Panc1 (cell line): ENCODE measurements around the gene UCK1. TPM values are rescaled to one million over a fixed set of nuclear protein-coding genes. Genes with fewer than 3 reads are reported as not detected.

ENCODE experiments used
- ATAC-seq: fragments of 200-7000 bp; cut with Tn5 transposase; 2 replicates; pipeline ENCODE4 v1.9.1; 2020; ENCODE audit warnings: mild to moderate bottlenecking, moderate library complexity
- BruUV-seq: library from RNA; stranded (reverse); fragments of 400-500 nt; replicated peaks from 2 replicates; lab custom pipeline; 2021; lab: Mats Ljungman, UMichigan
- CTCF ChIA-PET: fragments of 300-600 bp; sonication (Branson Sonifier 250); formaldehyde crosslinking; loops from one replicate; lab custom pipeline; 2022; ENCODE audit warnings: antibody characterized with exemption; lab: Charles Lee
- POLR2A ChIA-PET: fragments of 300-600 bp; sonication (Branson Sonifier 250); formaldehyde crosslinking; loops from one replicate; lab custom pipeline; 2022; ENCODE audit warnings: antibody characterized with exemption; lab: Charles Lee
- DNase-seq: peaks from one replicate; pipeline ENCODE4 v3.0.0-alpha.2; 2010; ENCODE audit warnings: low read depth, low spot score
- H3K27ac ChIP-seq: 2 replicates; pipeline ENCODE4 v1.5.1; 2011; ENCODE audit warnings: mild to moderate bottlenecking, low read length, inconsistent platforms
- H3K27me3 ChIP-seq: fragments of 200-500 bp; sonication (Bioruptor generic); 2 replicates; pipeline ENCODE4 v1.6.0; 2014; ENCODE audit warnings: low read length, inconsistent platforms; ENCODE audit not compliant: control insufficient read depth, insufficient read depth
- H3K36me3 ChIP-seq: fragments of 200-500 bp; sonication (Bioruptor generic); 2 replicates; pipeline ENCODE4 v1.5.1; 2014; ENCODE audit warnings: inconsistent platforms, mild to moderate bottlenecking, low read length, moderate library complexity; ENCODE audit not compliant: control insufficient read depth, insufficient read depth
- H3K4me1 ChIP-seq: 2 replicates; pipeline ENCODE4 v1.5.1; 2011; ENCODE audit warnings: inconsistent platforms, mild to moderate bottlenecking, low read length, moderate library complexity; ENCODE audit not compliant: control insufficient read depth, insufficient read depth
- H3K4me3 ChIP-seq, 2 experiments: 2 replicates each; pipeline ENCODE4 v1.5.1; 2011 to 2012; ENCODE audit warnings: low read depth in 2 of 2, low read length in 2 of 2, mild to moderate bottlenecking in 2 of 2, inconsistent platforms in 1 of 2, moderate library complexity in 1 of 2
- H3K9me3 ChIP-seq: fragments of 200-500 bp; sonication (Bioruptor generic); 2 replicates; pipeline ENCODE4 v1.5.1; 2014; ENCODE audit warnings: low read depth, mild to moderate bottlenecking, inconsistent platforms, low read length, moderate library complexity; ENCODE audit not compliant: control insufficient read depth, insufficient read depth
- POLR2AphosphoS5 ChIP-seq: IDR thresholded peaks from 2 replicates; pipeline ENCODE4 v1.6.1; 2012; ENCODE audit warnings: mild to moderate bottlenecking, low read depth, low read length, moderate library complexity
- SIN3A ChIP-seq: IDR thresholded peaks from 2 replicates; pipeline ENCODE4 v1.6.1; 2012; ENCODE audit warnings: low read depth, mild to moderate bottlenecking, low read length, moderate library complexity, borderline replicate concordance; ENCODE audit not compliant: insufficient read depth
- TCF7L2 ChIP-seq: IDR thresholded peaks from 2 replicates; pipeline ENCODE4 v1.6.1; 2011; ENCODE audit warnings: mild to moderate bottlenecking, low read depth, low read length, inconsistent platforms
- in situ Hi-C: cut with HindIII; loops from 2 replicates; pipeline ENCODE4 v1.10.0; 2016; ENCODE audit warnings: low sequenced_read_pairs, low pct_unique_long_range_greater_than_20kb
- intact Hi-C: fragments of 100-400 bp; cut with micrococcal nuclease; formaldehyde crosslinking; loops from one replicate; pipeline ENCODE4 v1.10.0; 2022; ENCODE audit not compliant: unreplicated experiment
- total RNA-seq: library from RNA; stranded (reverse); gene quantifications from one replicate; pipeline ENCODE4 v1.2.1, GENCODE V29; 2021; ENCODE audit not compliant: unreplicated experiment
- TF ChIP-seq, protein P1 (sequence below): fragments of 450-650 bp; IDR thresholded peaks from 2 replicates; pipeline ENCODE4 v1.5.1; 2017; ENCODE audit warnings: mild to moderate bottlenecking
- TF ChIP-seq, protein P2 (sequence below), 2 experiments: IDR thresholded peaks; 2 replicates each; pipeline ENCODE4 v1.6.1; 2011 to 2012; ENCODE audit warnings: low read depth in 2 of 2, control low read depth in 1 of 2, low read length in 1 of 2, mild to moderate bottlenecking in 1 of 2, moderate library complexity in 1 of 2; ENCODE audit not compliant: insufficient read depth in 1 of 2

Gene UCK1
- total RNA-seq, 1 experiment from 2014 or later: 30.2 TPM

DNA sequence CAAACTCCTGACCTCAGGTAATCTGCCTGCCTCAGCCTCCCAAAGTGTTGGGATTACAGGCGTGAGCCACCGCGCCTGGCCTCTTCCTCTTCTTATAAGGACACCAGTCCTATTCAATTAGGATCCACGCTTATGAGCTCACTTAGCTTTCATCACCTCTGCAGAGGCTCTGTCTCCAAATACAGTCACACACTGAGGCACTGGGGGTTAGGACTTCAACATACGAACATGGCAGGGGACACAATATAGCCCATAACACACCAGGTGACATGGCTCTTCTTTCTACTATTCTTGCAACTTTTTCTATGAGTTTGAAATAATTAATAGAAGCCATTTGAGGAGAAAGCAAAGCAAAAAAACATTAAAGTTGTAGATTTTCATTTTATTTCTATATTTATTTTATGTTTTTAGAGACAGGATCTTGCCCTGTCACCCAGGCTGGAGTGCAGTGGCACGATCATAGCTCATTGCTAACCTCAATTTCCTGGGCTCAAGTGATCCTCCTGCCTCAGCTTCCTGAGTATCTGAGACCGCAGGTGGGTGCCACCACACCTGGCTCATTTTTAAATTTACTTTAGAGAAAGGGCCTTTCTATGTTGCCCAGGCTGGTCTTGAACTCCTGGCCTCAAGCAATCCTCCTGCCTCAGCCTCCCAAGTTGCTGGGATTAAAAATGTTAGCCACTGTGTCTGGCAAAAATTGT lies 8.3 kb upstream of the UCK1 start:
- in situ Hi-C loops (no loop called here), intact Hi-C loops (no loop called here)
- TF ChIP-seq, protein P1, sequence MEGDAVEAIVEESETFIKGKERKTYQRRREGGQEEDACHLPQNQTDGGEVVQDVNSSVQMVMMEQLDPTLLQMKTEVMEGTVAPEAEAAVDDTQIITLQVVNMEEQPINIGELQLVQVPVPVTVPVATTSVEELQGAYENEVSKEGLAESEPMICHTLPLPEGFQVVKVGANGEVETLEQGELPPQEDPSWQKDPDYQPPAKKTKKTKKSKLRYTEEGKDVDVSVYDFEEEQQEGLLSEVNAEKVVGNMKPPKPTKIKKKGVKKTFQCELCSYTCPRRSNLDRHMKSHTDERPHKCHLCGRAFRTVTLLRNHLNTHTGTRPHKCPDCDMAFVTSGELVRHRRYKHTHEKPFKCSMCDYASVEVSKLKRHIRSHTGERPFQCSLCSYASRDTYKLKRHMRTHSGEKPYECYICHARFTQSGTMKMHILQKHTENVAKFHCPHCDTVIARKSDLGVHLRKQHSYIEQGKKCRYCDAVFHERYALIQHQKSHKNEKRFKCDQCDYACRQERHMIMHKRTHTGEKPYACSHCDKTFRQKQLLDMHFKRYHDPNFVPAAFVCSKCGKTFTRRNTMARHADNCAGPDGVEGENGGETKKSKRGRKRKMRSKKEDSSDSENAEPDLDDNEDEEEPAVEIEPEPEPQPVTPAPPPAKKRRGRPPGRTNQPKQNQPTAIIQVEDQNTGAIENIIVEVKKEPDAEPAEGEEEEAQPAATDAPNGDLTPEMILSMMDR: no peak
- TF ChIP-seq, protein P2, sequence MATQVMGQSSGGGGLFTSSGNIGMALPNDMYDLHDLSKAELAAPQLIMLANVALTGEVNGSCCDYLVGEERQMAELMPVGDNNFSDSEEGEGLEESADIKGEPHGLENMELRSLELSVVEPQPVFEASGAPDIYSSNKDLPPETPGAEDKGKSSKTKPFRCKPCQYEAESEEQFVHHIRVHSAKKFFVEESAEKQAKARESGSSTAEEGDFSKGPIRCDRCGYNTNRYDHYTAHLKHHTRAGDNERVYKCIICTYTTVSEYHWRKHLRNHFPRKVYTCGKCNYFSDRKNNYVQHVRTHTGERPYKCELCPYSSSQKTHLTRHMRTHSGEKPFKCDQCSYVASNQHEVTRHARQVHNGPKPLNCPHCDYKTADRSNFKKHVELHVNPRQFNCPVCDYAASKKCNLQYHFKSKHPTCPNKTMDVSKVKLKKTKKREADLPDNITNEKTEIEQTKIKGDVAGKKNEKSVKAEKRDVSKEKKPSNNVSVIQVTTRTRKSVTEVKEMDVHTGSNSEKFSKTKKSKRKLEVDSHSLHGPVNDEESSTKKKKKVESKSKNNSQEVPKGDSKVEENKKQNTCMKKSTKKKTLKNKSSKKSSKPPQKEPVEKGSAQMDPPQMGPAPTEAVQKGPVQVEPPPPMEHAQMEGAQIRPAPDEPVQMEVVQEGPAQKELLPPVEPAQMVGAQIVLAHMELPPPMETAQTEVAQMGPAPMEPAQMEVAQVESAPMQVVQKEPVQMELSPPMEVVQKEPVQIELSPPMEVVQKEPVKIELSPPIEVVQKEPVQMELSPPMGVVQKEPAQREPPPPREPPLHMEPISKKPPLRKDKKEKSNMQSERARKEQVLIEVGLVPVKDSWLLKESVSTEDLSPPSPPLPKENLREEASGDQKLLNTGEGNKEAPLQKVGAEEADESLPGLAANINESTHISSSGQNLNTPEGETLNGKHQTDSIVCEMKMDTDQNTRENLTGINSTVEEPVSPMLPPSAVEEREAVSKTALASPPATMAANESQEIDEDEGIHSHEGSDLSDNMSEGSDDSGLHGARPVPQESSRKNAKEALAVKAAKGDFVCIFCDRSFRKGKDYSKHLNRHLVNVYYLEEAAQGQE (IDR thresholded peaks at IDR 0.05; ENCODE audit: insufficient read depth in 1 of 2, low read depth in 2 of 2, low read length in 1 of 2): no peak
- no peak for TF ChIP-seq SIN3A
- no peak for TF ChIP-seq TCF7L2
- TF ChIP-seq POLR2AphosphoS5: no peak
- no peak for ATAC-seq
- DNase-seq: no peak
- Histone ChIP-seq H3K9me3 (no peaks in the 10 kb centered on the region), H3K27ac (no peak overlapping the region), H3K36me3 (no peaks in the 10 kb centered on the region), H3K4me3 (no peak overlapping the region), H3K4me1 (peaks cover 5% of the 10 kb centered on the region), H3K27me3 (no peaks in the 10 kb centered on the region)
- no TSS peak for BruUV-seq
- ChIA-PET CTCF (no interaction called here), POLR2A (no interaction called here)

DNA sequence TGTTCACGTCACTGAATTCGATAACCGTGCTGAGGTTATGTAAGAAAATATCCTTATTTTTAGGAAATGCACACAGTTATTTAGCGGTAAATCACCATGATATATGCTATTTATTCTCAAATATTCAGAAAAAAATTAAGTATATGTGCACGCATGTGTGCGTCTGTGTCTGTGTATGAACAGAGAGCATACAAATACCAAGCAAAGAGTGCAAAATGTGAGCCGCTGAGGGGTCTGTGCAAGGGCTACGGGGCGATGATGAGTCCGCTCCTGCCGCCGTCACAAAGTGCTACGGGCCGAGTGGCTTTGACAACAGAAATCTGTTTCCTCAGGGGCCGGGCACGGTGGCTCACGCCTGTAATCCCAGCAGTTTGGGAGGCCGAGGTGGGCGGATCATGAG lies 6.9 kb upstream of the UCK1 start:
- in situ Hi-C loops (no loop called here), intact Hi-C loops (no loop called here)
- H3K36me3 ChIP-seq: no peaks in the 10 kb centered on the region
- CTCF ChIA-PET: no interaction called here
- no peak overlapping the region for H3K27ac ChIP-seq
- BruUV-seq: no TSS peak
- DNase-seq: no peak
- H3K4me3 ChIP-seq: no peak overlapping the region
- H3K27me3 ChIP-seq: no peaks in the 10 kb centered on the region
- no peak for ATAC-seq
- H3K4me1 ChIP-seq: peaks cover 5% of the 10 kb centered on the region
- TF ChIP-seq, protein P2 (IDR thresholded peaks at IDR 0.05; ENCODE audit: insufficient read depth in 1 of 2, low read depth in 2 of 2, low read length in 1 of 2): no peak
- TF ChIP-seq SIN3A (no peak), TCF7L2 (no peak), POLR2AphosphoS5 (no peak)
- TF ChIP-seq, protein P1: no peak
- POLR2A ChIA-PET: no interaction called here
- no peaks in the 10 kb centered on the region for H3K9me3 ChIP-seq
